ENCODE data around the gene NUCB1. TPM values are rescaled to one million over a fixed set of nuclear protein-coding genes. Genes with fewer than 3 reads are reported as not detected.

The NUCB1 gene
- total and polyA plus RNA-seq, 9 of the 15 experiments (the other 6 are each of a cell fraction or from before 2014, with no cell fraction given), result 3.1 to 153 (median 71.7) TPM

DNA sequence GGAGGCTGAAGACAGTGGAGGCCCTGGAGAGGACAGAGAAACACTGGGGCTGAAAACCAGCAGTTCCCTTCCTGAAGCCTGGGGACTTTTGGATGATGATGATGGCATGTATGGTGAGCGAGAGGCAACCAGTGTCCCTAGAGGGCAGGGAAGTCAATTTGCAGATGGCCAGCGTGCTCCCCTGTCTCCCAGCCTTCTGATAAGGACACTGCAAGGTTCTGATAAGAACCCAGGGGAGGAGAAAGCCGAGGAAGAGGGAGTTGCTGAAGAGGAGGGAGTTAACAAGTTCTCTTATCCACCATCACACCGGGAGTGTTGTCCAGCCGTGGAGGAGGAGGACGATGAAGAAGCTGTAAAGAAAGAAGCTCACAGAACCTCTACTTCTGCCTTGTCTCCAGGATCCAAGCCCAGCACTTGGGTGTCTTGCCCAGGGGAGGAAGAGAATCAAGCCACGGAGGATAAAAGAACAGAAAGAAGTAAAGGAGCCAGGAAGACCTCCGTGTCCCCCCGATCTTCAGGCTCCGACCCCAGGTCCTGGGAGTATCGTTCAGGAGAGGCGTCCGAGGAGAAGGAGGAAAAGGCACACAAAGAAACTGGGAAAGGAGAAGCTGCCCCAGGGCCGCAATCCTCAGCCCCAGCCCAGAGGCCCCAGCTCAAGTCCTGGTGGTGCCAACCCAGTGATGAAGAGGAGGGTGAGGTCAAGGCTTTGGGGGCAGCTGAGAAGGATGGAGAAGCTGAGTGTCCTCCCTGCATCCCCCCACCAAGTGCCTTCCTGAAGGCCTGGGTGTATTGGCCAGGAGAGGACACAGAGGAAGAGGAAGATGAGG, 26.4 kb upstream of the NUCB1 start (continued):
- TF ChIP-seq, protein P1, sequence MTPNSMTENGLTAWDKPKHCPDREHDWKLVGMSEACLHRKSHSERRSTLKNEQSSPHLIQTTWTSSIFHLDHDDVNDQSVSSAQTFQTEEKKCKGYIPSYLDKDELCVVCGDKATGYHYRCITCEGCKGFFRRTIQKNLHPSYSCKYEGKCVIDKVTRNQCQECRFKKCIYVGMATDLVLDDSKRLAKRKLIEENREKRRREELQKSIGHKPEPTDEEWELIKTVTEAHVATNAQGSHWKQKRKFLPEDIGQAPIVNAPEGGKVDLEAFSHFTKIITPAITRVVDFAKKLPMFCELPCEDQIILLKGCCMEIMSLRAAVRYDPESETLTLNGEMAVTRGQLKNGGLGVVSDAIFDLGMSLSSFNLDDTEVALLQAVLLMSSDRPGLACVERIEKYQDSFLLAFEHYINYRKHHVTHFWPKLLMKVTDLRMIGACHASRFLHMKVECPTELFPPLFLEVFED (CRISPR knock-in tag; conservative IDR thresholded peaks at IDR 0.05), result 0 out of 2 replicates have a peak, but pooled peaks have one; percentile 8
- no peak for TF ChIP-seq GTF2A2 (tag; IDR thresholded peaks at IDR 0.05)
- TF ChIP-seq, protein P2, sequence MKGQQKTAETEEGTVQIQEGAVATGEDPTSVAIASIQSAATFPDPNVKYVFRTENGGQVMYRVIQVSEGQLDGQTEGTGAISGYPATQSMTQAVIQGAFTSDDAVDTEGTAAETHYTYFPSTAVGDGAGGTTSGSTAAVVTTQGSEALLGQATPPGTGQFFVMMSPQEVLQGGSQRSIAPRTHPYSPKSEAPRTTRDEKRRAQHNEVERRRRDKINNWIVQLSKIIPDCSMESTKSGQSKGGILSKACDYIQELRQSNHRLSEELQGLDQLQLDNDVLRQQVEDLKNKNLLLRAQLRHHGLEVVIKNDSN (CRISPR knock-in tag; IDR thresholded peaks at IDR 0.05), result no peak
- peak; percentile 96 for TF ChIP-seq RNF2 (IDR thresholded peaks at IDR 0.05)
- peak; percentile 17; the same call in 1 of the 2 replicates for TF ChIP-seq SREBF1 (IDR thresholded peaks at IDR 0.05; ENCODE audit: borderline replicate concordance, low read depth, low read length)
- peak; percentile 93 to 94 for TF ChIP-seq TRIM24 (IDR thresholded peaks at IDR 0.05)
- no peak for TF ChIP-seq SRSF3 (IDR thresholded peaks at IDR 0.05; ENCODE audit: insufficient read depth, low read length)
- TF ChIP-seq, protein P3, sequence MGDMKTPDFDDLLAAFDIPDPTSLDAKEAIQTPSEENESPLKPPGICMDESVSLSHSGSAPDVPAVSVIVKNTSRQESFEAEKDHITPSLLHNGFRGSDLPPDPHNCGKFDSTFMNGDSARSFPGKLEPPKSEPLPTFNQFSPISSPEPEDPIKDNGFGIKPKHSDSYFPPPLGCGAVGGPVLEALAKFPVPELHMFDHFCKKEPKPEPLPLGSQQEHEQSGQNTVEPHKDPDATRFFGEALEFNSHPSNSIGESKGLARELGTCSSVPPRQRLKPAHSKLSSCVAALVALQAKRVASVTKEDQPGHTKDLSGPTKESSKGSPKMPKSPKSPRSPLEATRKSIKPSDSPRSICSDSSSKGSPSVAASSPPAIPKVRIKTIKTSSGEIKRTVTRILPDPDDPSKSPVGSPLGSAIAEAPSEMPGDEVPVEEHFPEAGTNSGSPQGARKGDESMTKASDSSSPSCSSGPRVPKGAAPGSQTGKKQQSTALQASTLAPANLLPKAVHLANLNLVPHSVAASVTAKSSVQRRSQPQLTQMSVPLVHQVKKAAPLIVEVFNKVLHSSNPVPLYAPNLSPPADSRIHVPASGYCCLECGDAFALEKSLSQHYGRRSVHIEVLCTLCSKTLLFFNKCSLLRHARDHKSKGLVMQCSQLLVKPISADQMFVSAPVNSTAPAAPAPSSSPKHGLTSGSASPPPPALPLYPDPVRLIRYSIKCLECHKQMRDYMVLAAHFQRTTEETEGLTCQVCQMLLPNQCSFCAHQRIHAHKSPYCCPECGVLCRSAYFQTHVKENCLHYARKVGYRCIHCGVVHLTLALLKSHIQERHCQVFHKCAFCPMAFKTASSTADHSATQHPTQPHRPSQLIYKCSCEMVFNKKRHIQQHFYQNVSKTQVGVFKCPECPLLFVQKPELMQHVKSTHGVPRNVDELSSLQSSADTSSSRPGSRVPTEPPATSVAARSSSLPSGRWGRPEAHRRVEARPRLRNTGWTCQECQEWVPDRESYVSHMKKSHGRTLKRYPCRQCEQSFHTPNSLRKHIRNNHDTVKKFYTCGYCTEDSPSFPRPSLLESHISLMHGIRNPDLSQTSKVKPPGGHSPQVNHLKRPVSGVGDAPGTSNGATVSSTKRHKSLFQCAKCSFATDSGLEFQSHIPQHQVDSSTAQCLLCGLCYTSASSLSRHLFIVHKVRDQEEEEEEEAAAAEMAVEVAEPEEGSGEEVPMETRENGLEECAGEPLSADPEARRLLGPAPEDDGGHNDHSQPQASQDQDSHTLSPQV (IDR thresholded peaks at IDR 0.05), result peak; percentile 64
- TF ChIP-seq, protein P4, sequence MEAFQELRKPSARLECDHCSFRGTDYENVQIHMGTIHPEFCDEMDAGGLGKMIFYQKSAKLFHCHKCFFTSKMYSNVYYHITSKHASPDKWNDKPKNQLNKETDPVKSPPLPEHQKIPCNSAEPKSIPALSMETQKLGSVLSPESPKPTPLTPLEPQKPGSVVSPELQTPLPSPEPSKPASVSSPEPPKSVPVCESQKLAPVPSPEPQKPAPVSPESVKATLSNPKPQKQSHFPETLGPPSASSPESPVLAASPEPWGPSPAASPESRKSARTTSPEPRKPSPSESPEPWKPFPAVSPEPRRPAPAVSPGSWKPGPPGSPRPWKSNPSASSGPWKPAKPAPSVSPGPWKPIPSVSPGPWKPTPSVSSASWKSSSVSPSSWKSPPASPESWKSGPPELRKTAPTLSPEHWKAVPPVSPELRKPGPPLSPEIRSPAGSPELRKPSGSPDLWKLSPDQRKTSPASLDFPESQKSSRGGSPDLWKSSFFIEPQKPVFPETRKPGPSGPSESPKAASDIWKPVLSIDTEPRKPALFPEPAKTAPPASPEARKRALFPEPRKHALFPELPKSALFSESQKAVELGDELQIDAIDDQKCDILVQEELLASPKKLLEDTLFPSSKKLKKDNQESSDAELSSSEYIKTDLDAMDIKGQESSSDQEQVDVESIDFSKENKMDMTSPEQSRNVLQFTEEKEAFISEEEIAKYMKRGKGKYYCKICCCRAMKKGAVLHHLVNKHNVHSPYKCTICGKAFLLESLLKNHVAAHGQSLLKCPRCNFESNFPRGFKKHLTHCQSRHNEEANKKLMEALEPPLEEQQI (IDR thresholded peaks at IDR 0.05), result peak; percentile 95
- TF ChIP-seq, protein P5, sequence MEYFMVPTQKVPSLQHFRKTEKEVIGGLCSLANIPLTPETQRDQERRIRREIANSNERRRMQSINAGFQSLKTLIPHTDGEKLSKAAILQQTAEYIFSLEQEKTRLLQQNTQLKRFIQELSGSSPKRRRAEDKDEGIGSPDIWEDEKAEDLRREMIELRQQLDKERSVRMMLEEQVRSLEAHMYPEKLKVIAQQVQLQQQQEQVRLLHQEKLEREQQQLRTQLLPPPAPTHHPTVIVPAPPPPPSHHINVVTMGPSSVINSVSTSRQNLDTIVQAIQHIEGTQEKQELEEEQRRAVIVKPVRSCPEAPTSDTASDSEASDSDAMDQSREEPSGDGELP (CRISPR knock-in tag; IDR thresholded peaks at IDR 0.05; ENCODE audit: borderline replicate concordance), result peak; percentile 92
- TF ChIP-seq, protein P6, sequence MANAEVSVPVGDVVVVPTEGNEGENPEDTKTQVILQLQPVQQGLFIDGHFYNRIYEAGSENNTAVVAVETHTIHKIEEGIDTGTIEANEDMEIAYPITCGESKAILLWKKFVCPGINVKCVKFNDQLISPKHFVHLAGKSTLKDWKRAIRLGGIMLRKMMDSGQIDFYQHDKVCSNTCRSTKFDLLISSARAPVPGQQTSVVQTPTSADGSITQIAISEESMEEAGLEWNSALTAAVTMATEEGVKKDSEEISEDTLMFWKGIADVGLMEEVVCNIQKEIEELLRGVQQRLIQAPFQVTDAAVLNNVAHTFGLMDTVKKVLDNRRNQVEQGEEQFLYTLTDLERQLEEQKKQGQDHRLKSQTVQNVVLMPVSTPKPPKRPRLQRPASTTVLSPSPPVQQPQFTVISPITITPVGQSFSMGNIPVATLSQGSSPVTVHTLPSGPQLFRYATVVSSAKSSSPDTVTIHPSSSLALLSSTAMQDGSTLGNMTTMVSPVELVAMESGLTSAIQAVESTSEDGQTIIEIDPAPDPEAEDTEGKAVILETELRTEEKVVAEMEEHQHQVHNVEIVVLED (CRISPR knock-in tag; IDR thresholded peaks at IDR 0.05), result no peak; the same call in 1 of the 2 replicates
- peak; percentile 91 for TF ChIP-seq LEF1 (IDR thresholded peaks at IDR 0.05)
- TF ChIP-seq SIRT6 (IDR thresholded peaks at IDR 0.05; ENCODE audit: low read depth, low read length), result peak; percentile 79
- no peak for TF ChIP-seq PCBP1 (IDR thresholded peaks at IDR 0.05; ENCODE audit: low read depth, low read length, poor library complexity, severe bottlenecking)
- TF ChIP-seq HDGF (IDR thresholded peaks at IDR 0.05), result 0 out of 2 replicates have a peak, but pooled peaks have one; percentile 3
